HG02571 (cell line): Measurements from ENCODE around the gene TEAD4.

Source experiments
- ATAC-seq: cut with Tn5 transposase; IDR thresholded peaks from one replicate; pipeline ENCODE4 v1.9.1; 2021; ENCODE audit warnings: mild to moderate bottlenecking, moderate library complexity; ENCODE audit not compliant: unreplicated experiment

TEAD4 gene

DNA sequence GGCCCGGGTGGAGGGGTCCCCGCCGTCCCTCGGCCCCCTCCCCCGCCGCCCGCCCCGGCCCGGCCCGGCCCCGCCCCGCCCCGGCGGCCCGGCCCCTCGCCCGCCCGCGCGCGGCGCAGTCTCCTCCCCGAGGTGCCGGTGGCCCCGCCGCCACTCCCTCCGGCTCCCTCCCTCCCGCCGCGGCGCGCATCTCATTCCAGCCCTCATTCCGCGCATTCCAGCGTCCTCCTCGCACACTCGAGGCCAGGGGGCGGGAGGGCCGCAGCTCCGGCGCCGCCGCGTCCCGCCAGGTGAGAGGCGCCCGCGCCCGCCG lies at the start of gene TEAD4:
Gene TEAD4, plus strand, starts transcription at position 206 of the 313 bp plus-strand sequence.
- ATAC-seq, result no peak

DNA sequence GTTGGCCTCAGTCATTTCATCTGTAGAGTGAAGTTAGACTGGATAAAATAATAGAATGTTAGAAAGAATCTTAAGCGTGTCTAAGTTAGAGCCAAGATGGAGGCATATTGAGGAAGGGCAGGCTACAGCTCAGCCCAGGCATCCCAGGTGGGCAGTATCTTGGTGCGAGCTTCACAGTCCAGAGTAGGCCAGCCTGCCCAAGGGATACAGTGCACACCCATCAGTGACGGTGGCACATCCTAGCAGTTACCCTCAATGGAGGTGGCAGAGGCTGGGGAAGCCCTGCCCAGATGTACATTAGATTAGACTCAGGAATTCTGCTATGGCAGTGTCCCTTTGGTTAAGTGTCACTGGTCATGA lies 47.0 kb upstream of the TEAD4 start:
- no peak for ATAC-seq

DNA sequence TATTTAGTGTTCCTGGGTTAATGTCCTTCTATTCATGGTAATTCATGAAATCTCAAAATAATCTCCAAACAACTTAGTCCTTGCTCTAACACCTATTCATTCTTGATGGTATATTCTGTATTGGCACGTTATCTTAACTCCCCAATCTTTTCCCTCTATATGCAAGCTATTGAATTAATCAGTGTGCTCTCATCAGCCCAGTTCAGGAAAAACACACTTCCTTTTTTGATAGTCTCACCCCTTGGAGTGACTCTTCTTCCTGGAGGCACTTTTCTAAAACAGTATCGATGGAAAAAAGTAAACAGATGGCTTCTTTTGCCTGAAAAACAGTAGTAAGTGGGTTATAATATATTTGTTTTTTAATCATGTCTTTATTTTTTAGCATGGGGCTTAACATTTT lies 39.9 kb upstream of the TEAD4 start:
- no peak for ATAC-seq

DNA sequence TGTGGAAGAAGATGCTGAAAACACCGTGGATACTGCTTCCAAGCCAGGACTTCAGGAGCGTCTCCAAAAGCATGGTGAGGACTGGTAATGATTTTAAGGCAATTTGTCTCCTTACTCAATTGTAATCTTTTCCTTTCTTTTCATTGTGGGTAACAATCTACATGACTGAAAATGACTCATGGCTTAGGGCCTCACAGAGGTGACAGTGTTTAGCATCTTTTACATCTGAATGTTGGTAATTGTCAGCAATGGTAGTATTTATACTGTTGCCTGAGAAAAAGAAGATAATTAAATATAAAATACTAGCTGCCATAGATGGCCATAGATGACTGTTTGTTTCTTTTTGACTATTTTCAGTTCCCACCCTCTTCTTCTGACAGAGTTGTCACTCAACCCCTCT lies 36.9 kb upstream of the TEAD4 start:
- ATAC-seq, result no peak

DNA sequence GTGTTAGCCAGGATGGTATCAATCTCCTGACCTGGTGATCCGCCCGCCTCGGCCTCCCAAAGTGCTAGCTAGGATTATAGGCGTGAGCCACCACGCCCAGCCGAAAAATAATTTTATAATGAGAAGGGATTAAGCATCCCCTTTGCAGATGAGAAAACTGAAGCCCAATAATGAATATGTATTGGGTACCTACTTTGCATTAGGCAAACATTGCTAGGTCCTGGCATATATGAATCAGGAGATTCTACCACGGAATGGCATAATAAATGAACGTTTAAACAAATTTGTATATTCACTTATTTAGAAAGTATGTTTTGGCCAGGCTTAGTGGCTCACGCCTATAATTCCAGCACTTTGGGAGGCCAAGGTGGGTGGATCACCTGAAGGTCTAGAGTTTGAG lies 36.1 kb upstream of the TEAD4 start:
- ATAC-seq, result no peak

DNA sequence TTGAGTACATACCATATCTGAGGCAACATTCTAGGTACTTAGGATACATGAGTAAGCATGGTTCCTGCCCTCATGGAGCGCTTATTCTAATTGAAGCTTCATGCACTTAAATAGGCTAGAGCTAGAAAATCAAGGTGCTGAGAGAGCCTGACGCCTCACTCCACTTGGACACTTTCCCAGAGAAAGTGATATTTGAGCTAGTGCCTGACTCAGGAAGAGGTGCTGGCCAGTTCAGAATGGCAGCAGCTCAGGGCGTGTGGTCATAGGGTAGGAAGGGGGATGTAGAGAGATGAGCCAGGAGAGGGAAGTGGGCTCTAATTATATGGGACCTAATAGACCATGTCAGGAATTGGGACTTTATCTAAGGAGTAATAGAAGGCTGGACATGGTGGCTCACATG lies 35.2 kb upstream of the TEAD4 start:
- no peak for ATAC-seq

DNA sequence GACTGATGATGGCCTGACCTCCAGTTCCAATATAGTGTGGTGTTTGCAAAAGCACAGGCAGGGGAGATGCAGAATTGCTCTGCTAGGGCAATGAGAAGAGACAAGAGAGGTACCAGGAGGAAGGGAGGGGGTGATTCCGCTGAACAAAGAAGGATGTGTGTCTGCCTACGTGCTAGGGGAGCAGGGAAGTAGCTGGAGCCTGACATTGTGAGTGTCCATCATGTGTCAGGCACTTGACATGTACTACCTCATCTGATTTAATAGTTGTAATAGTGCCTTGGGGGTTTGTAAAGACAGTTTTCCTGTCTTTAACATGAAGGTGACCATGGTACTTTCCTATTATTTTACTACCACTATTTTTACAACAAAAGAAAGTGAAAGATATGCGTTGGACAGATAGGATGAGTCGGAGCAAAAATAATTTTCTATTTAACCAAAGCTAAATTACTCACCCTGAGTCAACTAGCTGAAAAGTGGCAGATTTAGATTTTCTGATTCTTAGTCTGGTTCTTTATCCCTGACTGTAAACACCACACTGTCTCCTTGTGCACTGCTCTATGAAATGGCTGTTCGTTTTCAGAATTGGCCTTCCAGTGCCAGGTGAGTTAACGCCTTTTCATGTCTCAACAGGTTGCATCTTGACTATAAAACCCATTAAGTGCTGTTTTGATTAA lies 33.7 kb upstream of the TEAD4 start:
- no peak for ATAC-seq

DNA sequence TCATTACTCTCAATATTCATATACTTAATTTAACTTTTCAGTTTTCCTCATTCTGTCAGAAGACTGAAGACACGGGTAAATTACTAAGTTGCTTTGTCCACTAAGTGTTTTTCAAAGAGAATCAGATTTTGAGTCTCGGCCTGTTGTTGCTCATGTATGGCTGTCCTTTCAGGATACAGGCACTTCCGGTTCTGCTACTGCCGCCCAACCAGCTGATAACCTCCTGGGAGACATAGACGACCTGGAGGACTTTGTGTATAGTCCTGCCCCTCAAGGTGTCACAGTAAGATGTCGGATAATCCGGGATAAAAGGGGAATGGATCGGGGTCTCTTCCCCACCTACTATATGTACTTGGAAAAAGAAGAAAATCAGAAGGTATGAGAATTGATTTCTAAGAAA lies 28.3 kb upstream of the TEAD4 start:
- no peak for ATAC-seq

DNA sequence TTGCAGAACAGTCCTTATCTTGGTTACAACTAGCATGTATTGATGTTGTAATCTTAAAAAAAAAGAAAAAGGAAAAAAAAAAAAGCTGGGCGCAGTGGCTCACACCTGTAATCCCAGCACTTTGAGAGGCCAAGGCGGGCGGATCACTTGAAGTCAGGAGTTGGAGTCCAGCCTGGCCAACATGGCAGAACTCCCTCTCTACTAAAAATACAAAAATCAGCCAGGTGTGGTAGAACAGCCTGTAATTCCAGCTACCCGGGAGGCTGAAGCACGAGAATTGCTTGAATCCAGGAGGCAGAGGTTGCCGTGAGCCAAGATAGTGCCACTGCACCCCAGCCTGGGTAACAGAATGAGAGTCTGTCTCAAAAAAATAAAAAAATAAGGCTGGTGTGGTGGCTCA lies 25.6 kb upstream of the TEAD4 start:
- no peak for ATAC-seq

DNA sequence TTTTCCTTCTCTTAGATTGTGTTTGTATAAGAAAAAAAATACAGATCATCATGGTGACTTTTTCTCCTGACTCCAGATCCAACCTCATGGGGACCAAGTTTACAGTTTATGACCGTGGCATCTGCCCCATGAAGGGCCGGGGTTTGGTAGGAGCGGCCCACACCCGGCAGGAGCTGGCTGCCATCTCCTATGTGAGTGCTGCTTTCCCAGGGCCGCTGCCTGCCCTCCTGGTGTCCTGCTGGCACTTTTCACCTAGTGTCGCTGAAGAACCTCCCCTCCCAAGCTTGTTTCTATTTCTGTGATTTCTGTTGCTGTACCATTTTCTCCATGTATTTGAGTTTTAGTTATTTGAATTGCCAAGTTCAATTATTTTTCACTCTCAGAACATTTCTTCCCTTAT lies 24.8 kb upstream of the TEAD4 start:
- ATAC-seq, result no peak

DNA sequence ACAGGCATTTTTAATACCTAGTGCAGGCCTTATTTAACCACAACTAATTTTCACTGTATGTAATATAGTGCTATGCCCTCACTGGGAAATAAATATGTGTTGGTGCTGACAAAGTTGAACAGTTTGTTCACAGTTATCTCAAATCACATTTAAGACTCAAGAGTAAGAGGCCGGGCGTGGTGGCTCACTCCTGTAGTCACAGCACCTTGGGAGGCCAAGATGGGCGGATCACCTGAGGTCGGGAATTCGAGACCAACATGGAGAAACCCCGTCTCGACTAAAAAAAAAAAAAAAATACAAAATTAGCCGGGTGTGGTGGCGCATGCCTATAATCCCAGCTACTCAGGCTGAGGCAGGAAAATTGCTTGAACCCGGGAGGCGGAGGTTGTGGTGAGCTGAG lies 22.9 kb upstream of the TEAD4 start:
- no peak for ATAC-seq

DNA sequence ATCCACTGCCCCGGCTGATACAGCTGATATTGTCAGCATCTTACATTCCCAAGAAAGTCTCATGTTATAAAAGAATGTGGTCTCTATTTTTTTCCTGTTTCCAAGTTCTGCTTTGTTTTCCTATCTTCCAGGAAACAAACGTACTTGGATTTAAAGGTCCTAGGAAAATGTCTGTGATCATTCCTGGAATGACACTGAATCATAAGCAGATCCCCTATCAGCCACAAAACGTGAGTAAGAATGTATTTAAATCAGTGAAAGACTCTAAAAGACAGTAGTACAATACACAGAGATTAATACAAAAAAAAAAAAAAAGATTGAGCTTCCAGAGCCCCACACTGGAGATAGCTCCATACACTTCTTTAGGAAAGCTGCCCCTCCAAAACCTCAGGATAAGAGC lies 21.7 kb upstream of the TEAD4 start:
- ATAC-seq, result no peak

DNA sequence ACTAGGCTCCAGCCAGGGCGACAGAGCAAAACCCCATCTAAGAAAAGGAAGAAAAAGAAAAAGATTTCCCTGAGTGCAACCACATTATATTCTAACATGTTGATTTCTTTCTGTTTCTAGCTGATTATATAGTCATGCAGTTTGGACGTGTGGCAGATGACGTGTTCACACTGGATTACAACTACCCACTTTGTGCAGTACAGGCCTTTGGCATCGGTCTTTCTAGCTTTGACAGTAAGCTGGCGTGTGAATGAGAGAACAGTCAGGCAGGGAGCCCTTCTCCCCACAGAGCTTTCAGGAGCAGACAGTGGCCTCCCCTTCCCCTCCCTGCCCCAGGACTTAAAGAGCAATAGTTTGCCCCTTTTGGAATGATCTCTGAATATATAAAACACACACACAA lies 20.0 kb upstream of the TEAD4 start:
- no peak for ATAC-seq

DNA sequence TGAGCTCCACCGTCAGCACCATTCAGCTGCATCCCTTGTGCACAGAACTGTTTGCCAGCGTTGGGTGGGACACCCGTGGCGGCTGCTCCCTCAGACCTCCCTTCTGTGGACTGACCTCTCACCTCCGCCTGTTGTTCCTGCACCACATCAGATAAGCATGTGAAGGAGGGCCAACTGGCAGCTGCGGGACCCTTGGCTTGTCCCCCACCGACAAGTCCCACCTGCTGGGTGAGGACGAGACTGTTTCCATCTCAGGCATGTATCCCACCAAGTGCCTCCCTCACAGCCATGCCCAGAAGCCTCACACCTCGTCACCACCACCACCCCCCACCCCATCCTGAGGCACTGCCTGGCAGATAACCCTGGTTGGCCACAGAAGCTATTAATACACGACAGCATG lies 18.6 kb upstream of the TEAD4 start:
- no peak for ATAC-seq

DNA sequence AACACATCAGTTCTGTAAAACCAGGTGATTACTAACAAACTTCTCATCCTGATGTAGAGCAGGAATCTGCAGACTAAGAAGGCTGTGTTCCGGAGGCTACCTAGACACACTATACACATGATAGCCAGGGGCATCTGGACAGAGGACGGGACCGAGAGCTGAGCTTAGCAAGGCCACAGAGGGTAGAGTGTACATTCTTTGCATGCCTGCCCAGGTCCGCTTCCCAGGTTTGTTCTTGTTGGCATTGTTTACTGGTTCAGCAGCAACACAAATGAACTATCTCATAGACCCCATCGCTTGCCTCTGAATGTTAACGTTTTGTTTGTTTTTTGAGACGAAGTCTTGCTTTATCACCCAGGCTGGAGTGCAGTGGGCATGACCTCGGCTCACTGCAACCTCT lies 17.7 kb upstream of the TEAD4 start:
- ATAC-seq, result no peak

DNA sequence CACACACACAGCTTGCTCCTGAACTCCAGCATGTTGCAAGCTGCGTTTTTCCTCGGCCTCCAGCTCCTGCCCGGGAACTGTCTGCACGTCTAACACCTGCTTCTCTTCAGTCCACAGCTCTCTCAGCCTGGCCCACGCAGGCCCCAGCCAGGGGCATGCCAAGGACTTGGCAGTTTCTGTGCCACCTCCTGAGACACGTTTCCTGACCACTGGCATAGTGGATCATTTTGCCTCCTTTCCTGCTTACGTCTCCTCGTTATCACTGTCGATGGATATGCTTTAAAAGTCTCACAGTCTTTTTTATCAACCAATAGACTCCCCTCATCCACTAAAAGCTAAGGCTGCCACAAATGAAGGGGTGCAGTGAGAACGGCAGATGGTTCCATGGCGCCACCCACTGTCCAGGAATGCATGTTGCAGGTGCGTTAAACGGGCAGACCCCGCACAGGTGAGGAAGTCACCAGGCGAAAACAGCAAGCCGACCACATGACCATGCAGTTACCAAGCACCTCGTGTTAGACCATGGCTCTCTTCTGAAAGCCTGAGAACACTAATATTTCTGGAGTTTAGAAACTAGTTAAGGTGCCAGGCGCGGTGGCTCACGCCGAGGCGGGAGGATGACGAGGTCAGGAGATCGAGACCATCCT lies 14.7 kb upstream of the TEAD4 start:
- no peak for ATAC-seq

DNA sequence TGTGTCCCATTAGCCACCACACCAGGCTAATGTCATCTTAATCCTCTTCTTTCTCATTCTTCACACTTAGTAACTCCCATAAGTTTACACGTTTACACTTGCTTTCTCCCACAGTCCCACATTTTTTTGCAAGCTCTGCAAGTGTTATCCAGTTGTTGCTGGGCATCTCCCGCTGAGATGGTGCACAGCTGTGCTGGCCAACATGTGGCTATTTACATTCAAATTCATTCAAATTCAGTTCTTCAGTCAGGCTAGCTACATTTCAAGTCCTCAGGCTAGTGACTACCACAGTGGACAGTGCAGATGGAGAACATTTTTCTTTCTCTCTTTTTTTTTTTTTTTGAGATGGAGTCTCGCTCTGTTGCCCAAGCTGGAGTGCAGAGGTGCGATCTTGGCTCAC lies 9.8 kb upstream of the TEAD4 start:
- ATAC-seq, result no peak

DNA sequence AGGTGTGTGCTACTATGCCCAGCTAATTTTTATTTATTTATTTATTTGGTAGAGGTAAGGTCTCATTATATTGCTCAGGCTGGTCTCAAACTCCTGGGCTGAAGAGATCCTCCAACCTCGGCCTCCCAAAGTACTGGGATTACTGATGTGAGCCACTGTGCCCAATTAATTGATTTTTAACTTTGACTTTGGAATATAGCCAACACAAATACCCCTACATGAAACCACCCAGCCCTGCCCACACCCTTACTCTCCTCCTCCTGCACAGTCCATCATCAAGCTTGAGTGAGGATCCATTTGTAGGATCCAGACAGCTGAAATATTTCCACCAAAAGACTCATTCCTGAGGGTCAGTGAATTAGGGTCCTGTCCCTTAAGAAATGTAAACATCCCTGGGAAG lies 3.3 kb upstream of the TEAD4 start:
- no peak for ATAC-seq

DNA sequence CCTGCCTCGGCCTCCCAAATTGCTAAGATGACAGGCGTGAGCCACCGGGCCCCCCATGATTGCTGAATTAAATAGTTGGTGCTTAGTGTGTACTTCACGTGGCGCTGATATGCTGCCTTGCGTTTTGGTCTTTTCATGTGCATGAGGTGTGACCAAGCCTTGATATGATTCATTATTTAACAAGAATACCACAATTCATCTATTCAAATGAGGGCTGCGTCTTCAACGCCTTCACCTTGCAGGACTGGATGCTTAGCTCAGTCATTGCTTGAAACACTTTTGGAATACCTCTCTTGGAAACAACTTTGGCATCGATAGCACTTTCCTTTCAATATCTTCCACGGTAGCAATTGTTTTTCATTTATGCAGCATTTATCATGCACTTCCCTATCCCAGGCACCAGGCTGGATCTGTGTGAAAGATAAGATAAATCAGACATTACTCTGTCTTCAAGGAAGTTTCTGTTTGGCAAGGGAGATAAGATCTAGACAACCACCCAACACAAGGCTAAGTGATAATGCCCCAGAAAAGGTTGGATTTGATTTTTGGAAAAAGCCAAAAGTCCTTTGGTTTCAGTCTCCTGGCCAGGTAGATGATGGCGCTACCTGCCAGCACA lies 1.3 kb upstream of the TEAD4 start:
- ATAC-seq, result no peak

DNA sequence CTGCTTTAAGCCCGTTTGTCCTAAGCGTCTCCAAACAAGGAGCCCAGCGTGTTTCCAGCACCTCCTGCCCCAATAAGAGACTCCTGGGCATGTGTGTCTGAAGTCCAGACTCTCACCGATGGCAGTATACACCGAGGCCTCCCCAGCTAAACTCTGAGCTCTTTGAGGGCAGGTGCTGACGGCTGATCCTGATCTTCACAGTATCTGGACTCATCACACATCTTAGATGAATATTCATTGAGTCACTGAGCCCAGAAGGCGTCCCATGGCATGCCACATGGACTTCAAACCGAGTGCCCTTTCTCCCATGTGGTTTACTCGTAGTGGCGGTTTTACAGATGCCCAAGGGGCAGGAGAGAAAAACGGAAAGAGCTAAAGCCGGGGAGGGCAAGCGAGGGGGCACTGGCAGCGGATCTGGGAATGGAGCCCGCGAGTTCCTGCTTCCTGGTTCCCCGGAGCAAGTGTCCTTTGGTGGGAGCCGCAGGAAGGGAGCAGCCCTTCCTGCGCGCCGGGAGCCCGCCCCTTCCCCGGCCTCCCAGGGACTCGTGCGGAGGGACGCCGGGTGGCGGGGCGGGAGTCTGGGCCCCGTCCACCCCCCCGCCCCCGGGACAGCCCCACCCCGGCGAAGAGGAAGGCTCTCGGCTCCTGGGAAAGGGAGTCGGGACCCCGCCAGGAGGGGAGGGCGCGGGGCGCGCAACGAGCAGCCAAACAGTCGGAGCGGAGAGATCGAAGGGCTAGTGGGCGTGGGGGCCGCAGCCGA lies 585 bp upstream of the TEAD4 start:
- ATAC-seq, result no peak

DNA sequence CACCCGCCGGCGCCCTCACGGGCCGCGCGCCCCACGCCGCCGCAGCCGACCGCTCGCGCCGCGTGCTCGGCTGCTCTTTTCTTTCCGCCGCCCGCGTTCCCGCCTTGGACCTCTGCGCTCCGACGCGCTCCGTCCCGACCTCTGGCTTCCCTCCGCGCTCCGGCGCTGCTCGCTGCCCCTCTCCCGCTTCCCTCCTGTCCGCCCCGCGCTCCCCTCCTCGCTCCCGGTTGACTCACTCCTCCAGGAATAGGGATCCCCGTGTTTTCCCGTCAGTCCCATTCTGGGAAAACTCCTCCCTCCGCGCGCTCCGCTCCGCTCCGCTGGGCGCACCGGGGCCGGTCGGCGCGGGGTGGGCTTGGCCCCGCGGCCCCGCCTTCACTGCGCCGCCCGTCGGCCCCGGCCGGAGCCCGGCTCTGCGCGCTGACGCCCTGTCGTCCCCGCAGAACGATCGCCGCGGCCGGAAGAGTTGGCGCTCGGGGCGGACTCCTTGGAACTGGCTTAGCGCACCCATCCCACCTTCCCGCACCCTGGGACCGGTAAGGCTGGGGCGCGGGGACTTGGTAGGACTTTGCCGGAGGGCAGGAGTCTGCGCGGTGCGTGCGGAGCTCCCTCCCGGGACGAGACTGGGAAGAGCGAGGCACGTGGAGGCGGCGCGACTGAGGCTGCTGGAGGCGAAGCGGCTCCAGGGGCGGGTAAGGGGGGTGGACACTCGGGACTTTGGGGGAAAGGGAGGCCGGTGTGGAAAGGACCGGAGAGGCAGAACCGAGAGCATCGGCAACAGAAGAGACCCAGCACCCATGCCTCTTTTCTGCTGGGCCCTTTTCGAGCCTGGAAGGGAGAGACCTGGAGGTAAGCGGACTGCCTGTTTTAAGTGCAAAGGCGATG lies 550 bp downstream of the TEAD4 start:
- ATAC-seq, result no peak
